GM23248 (cell line): Measurements from ENCODE around the gene ELMO1.

Experiments used
- EZH2 ChIP-seq: fragments of 200-600 bp; sonication (generic); IDR thresholded peaks from 2 replicates; pipeline ENCODE4 v1.6.1; 2018; ENCODE audit warnings: antibody characterized with exemption, mild to moderate bottlenecking; ENCODE audit not compliant: insufficient read depth, poor library complexity, severe bottlenecking
- EZH2phosphoT487 ChIP-seq: fragments of 200-600 bp; sonication (generic); IDR thresholded peaks from 2 replicates; pipeline ENCODE4 v1.6.1; 2018; ENCODE audit warnings: antibody characterized with exemption, moderate library complexity, mild to moderate bottlenecking, low read depth; ENCODE audit not compliant: insufficient read depth

DNA sequence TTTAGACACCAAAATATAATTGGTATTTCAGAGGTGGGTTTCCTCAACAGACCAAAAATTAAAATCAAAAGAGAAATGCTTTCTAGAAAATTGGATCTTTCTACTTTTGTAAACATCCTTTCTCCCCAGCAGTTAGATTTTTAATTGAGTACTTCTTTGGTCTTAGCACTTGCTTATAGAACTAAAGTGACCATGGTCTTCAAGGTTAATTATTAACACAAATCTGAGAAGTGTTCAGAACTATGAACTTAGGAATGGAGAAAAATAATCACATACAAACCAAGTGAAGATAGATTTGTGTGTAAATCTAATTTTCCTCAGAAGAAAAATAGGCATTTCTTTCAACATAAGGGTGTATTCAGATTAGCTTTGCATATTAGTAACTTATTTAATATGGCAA lies 355.4 kb downstream of the ELMO1 start:
- TF ChIP-seq EZH2phosphoT487 (no peak), EZH2 (no peak)
